ENCODE results near the gene WDR59. TPM values are rescaled to one million over a fixed set of nuclear protein-coding genes. Genes with fewer than 3 reads are reported as not detected.
A peak's percentile ranks its signal among the peaks of the same experiment; 100 is the strongest.
"Not testable (repeated sequence)": the region's sequence is repeated elsewhere in the genome, so short reads cannot be mapped to it uniquely, and the experiment has no call there.

The WDR59 gene
- total RNA-seq, 4 donors from 2014 or later: 26.2 to 153 (median 59.1) TPM

- no peak for DNase-seq (ENCODE audit: low spot score in 2 of 2)
- Histone ChIP-seq H3K9me3 (no peaks in the 10 kb centered on the region), H3K27ac (no peak overlapping the region), H3K4me1 (no peaks in the 10 kb centered on the region), H3K4me3 (no peak overlapping the region), H3K27me3 (no peaks in the 10 kb centered on the region), H3K36me3 (no peaks in the 10 kb centered on the region)
- TF ChIP-seq CTCF (IDR thresholded peaks at IDR 0.05) (no peak), EP300 (IDR thresholded peaks at IDR 0.05) (no peak), POLR2AphosphoS5 (IDR thresholded peaks at IDR 0.05) (no peak), POLR2A (IDR thresholded peaks at IDR 0.05) (no peak)
- WGBS: 78% methylated on average over 7 of the region's 7 CpGs
Measured at GRCh38 chr16:74850027-74850426, 134.9 kb downstream of the WDR59 start.

GRCh38 chr16:74847202-74847601 is 137.7 kb downstream of the WDR59 start:
- no peaks in the 10 kb centered on the region for H3K9me3 ChIP-seq
- WGBS: 100% methylated on average over 1 of the region's 1 CpG
- no peaks in the 10 kb centered on the region for H3K36me3 ChIP-seq
- H3K4me1 ChIP-seq: peaks cover 5% of the 10 kb centered on the region
- no peaks in the 10 kb centered on the region for H3K27me3 ChIP-seq
- TF ChIP-seq POLR2A (IDR thresholded peaks at IDR 0.05): no peak
- no peak for TF ChIP-seq POLR2AphosphoS5 (IDR thresholded peaks at IDR 0.05)
- no peak for TF ChIP-seq EP300 (IDR thresholded peaks at IDR 0.05)
- TF ChIP-seq CTCF (IDR thresholded peaks at IDR 0.05): no peak
- DNase-seq (ENCODE audit: low spot score in 2 of 2): no peak
- H3K4me3 ChIP-seq: no peak overlapping the region
- no peak overlapping the region for H3K27ac ChIP-seq

GRCh38 chr16:74846714-74847113 is 138.2 kb downstream of the WDR59 start:
- WGBS: 85% methylated on average over 4 of the region's 4 CpGs

GRCh38 chr16:74844041-74844980 is 140.6 kb downstream of the WDR59 start:
- DNase-seq (ENCODE audit: low spot score in 2 of 2): peak in 1 of 2 donors; percentile 9
- no peak for TF ChIP-seq CTCF (IDR thresholded peaks at IDR 0.05)
- H3K36me3 ChIP-seq: no peaks in the 10 kb centered on the region
- no peak overlapping the region for H3K4me3 ChIP-seq
- H3K4me1 ChIP-seq: peaks cover 7% of the 10 kb centered on the region
- no peaks in the 10 kb centered on the region for H3K27me3 ChIP-seq
- 74% methylated on average over 20 of the region's 20 CpGs for WGBS
- H3K9me3 ChIP-seq: no peaks in the 10 kb centered on the region
- H3K27ac ChIP-seq: no peak overlapping the region

More at GRCh38 chr16:74846714-74847113, 138.2 kb downstream of the WDR59 start:
- no peaks in the 10 kb centered on the region for H3K36me3 ChIP-seq
- no peak for DNase-seq (ENCODE audit: low spot score in 2 of 2)
- TF ChIP-seq CTCF (IDR thresholded peaks at IDR 0.05) (no peak), EP300 (IDR thresholded peaks at IDR 0.05) (no peak), POLR2AphosphoS5 (IDR thresholded peaks at IDR 0.05) (no peak), POLR2A (IDR thresholded peaks at IDR 0.05) (no peak)
- H3K9me3 ChIP-seq: no peaks in the 10 kb centered on the region
- no peak overlapping the region for H3K4me3 ChIP-seq
- H3K27ac ChIP-seq: no peak overlapping the region
- H3K27me3 ChIP-seq: no peaks in the 10 kb centered on the region
- H3K4me1 ChIP-seq: peaks cover 7% of the 10 kb centered on the region

GRCh38 chr16:74843381-74844035 is 141.4 kb downstream of the WDR59 start:
- not testable (repeated sequence) for H3K36me3 ChIP-seq, H3K4me3 ChIP-seq, H3K27me3 ChIP-seq, H3K27ac ChIP-seq, H3K4me1 ChIP-seq, H3K9me3 ChIP-seq
- peak in 1 of 2 donors; percentile 69 for DNase-seq (ENCODE audit: low spot score in 2 of 2)
- WGBS: 77% methylated on average over 12 of the region's 14 CpGs
